ENCODE measurements around the gene CLDN18.

The CLDN18 gene

DNA sequence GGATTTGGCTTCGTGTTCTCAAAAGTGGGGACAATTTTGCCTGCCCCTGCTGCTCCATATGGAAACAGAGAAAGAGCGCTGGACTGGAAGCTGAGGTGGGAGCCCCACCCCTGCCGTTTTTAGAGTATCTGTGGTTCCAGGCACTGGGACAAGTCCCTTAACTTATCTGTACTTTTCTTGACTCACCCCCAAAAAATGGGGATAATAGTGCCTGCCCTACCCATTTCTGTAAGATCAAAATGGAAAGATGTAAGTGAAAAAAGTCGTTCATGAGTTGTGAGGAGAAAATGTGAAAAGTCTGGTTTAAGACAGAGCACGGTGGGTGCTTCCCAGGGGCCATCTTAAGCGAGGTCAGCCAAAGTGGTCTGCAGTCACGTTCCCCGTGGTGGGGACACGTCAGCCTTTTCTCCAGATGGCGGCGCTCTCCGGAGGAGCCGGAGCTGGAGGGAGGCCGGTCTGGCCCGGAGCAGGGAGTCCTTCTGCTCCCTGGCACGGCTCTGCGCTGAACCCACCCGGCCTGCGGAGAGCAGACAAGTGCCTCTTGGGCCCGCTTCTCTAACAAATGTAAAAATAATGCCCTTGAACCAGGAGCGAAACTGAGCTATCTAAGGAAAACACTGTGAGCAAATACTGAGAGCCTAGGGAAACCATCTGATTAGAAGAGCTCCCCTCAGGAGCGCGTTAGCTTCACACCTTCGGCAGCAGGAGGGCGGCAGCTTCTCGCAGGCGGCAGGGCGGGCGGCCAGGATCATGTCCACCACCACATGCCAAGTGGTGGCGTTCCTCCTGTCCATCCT is at the start of gene CLDN18:
Gene CLDN18 (plus strand): TSS at position 690 of the 797 bp plus-strand sequence. CDS start 61 bp downstream, at position 751.
- TF ChIP-seq, protein P1, sequence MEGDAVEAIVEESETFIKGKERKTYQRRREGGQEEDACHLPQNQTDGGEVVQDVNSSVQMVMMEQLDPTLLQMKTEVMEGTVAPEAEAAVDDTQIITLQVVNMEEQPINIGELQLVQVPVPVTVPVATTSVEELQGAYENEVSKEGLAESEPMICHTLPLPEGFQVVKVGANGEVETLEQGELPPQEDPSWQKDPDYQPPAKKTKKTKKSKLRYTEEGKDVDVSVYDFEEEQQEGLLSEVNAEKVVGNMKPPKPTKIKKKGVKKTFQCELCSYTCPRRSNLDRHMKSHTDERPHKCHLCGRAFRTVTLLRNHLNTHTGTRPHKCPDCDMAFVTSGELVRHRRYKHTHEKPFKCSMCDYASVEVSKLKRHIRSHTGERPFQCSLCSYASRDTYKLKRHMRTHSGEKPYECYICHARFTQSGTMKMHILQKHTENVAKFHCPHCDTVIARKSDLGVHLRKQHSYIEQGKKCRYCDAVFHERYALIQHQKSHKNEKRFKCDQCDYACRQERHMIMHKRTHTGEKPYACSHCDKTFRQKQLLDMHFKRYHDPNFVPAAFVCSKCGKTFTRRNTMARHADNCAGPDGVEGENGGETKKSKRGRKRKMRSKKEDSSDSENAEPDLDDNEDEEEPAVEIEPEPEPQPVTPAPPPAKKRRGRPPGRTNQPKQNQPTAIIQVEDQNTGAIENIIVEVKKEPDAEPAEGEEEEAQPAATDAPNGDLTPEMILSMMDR (IDR thresholded peaks at IDR 0.05; ENCODE audit: low read depth, low read length), result no peak
- H3K4me3 ChIP-seq (ENCODE audit: low read depth, low read length), result no peak within 1 kb of the TSS

- TF ChIP-seq, protein P1 (IDR thresholded peaks at IDR 0.05; ENCODE audit: low read depth, low read length), result no peak
- no peak overlapping the region for H3K4me3 ChIP-seq (ENCODE audit: low read depth, low read length)
These were observed 47.7 kb upstream of the CLDN18 start for GRCh38 chr3:137962251-137962650.

GRCh38 chr3:137963463-137963862 is 46.5 kb upstream of the CLDN18 start:
- H3K4me3 ChIP-seq (ENCODE audit: low read depth, low read length), result no peak overlapping the region
- TF ChIP-seq, protein P1 (IDR thresholded peaks at IDR 0.05; ENCODE audit: low read depth, low read length), result no peak

DNA sequence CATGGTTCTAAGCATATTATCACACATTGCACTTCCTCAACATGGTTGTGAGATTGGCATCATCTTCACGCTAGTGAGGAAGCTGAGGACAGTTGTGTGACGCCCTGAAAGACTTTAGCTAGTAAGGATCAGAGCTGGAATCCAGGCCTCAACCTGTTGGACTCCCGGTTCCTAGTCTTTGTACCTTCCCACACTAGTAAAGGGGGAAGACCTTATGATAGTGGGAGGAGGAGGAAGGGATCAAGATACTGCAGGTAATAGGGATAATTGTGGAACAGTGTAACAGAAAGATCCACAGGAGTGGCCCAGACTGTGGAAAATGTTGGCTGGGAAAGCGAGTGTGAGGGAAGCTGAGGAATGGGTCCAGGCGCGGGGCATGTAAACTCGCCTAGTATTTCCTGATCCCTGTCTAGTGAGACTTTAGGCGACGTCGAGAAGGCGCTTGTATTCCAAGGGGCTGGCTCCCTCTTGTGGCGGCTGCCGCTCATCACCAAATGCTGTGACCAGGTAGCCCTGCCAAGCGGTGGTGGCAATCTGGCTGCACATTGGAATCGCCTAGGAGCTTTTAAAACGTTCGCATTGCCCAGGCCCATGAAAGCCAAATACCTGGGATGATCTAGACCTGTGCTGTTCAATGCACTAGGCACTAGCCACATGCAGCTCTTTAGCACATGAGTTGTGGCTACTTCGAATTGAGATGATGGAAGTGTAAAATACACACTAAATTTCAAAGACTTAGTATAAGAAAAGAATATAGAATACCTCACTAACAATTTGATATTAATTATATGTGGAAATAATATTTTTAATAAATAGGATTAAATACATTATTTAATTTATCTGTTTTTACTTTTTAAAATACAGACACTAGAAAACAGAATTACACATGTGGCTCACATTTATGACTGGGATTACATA is 38.8 kb upstream of the CLDN18 start:
- TF ChIP-seq, protein P1 (IDR thresholded peaks at IDR 0.05; ENCODE audit: low read depth, low read length), result peak; percentile 95
- H3K4me3 ChIP-seq (ENCODE audit: low read depth, low read length), result no peak overlapping the region

- no peak overlapping the region for H3K4me3 ChIP-seq (ENCODE audit: low read depth, low read length)
- TF ChIP-seq, protein P1 (IDR thresholded peaks at IDR 0.05; ENCODE audit: low read depth, low read length), result no peak
These were observed 37.6 kb upstream of the CLDN18 start for GRCh38 chr3:137972396-137972795.

- TF ChIP-seq, protein P1 (IDR thresholded peaks at IDR 0.05; ENCODE audit: low read depth, low read length), result no peak
- no peak overlapping the region for H3K4me3 ChIP-seq (ENCODE audit: low read depth, low read length)
These were observed 31.6 kb upstream of the CLDN18 start for GRCh38 chr3:137978328-137978727.

Measured in WI38 (cell line).